ENCODE data around the gene AK4. TPM values are rescaled to one million over a fixed set of nuclear protein-coding genes. Genes with fewer than 3 reads are reported as not detected.

Gene AK4
- total RNA-seq, 3 donors from 2014 or later, result 18.2 to 47.3 (median 41.0) TPM

GRCh38 chr1:65211331-65211730 lies 63.3 kb downstream of the AK4 start:
- Histone ChIP-seq H3K9me3 (no peaks in the 10 kb centered on the region), H3K4me3 (no peak overlapping the region), H3K36me3 (no peaks in the 10 kb centered on the region), H3K27ac (no peak overlapping the region), H3K4me1 (peaks cover 0 to 4% of the 10 kb centered on the region in 2 donors), H3K27me3 (no peaks in the 10 kb centered on the region)
- intact Hi-C loops (cut with DNase I; ENCODE audit: low total_unique reads), result no loop called here
- no peak for DNase-seq (ENCODE audit: low spot score in 2 of 2)
- TF ChIP-seq POLR2A (IDR thresholded peaks at IDR 0.05) (no peak), CTCF (IDR thresholded peaks at IDR 0.05) (no peak), POLR2AphosphoS5 (IDR thresholded peaks at IDR 0.05) (no peak)

GRCh38 chr1:65213271-65214023 lies 65.4 kb downstream of the AK4 start:
- H3K27ac ChIP-seq, result no peak overlapping the region
- no peak for DNase-seq (ENCODE audit: low spot score in 2 of 2)
- TF ChIP-seq CTCF (IDR thresholded peaks at IDR 0.05) (no peak), POLR2AphosphoS5 (IDR thresholded peaks at IDR 0.05) (no peak), POLR2A (IDR thresholded peaks at IDR 0.05) (no peak)
- no peaks in the 10 kb centered on the region for H3K27me3 ChIP-seq
- H3K4me1 ChIP-seq, result peaks cover 0 to 4% of the 10 kb centered on the region in 2 donors
- no peaks in the 10 kb centered on the region for H3K9me3 ChIP-seq
- H3K4me3 ChIP-seq, result no peak overlapping the region
- H3K36me3 ChIP-seq, result no peaks in the 10 kb centered on the region
- intact Hi-C loops (cut with DNase I; ENCODE audit: low total_unique reads), result no loop called here

- no peak for DNase-seq (ENCODE audit: low spot score in 2 of 2)
- Histone ChIP-seq H3K4me1 (no peaks in the 10 kb centered on the region), H3K27me3 (no peaks in the 10 kb centered on the region), H3K4me3 (no peak overlapping the region), H3K36me3 (no peaks in the 10 kb centered on the region), H3K9me3 (no peaks in the 10 kb centered on the region), H3K27ac (no peak overlapping the region)
- intact Hi-C loops (cut with DNase I; ENCODE audit: low total_unique reads), result no loop called here
- no peak for TF ChIP-seq POLR2A (IDR thresholded peaks at IDR 0.05)
- TF ChIP-seq CTCF (IDR thresholded peaks at IDR 0.05), result no peak
- TF ChIP-seq POLR2AphosphoS5 (IDR thresholded peaks at IDR 0.05), result no peak
These were observed 66.5 kb downstream of the AK4 start for GRCh38 chr1:65214340-65215027.

GRCh38 chr1:65216989-65217388 lies 69.0 kb downstream of the AK4 start:
- intact Hi-C loops (cut with DNase I; ENCODE audit: low total_unique reads), result loop anchor here (2.0 kb wide), 1 partner anchor 24 kb away; no protein-coding TSS in a partner anchor
- Histone ChIP-seq H3K27ac (no peak overlapping the region), H3K36me3 (no peaks in the 10 kb centered on the region), H3K9me3 (no peaks in the 10 kb centered on the region), H3K4me1 (no peaks in the 10 kb centered on the region), H3K4me3 (no peak overlapping the region), H3K27me3 (no peaks in the 10 kb centered on the region)
- DNase-seq (ENCODE audit: low spot score in 2 of 2), result no peak
- TF ChIP-seq POLR2A (IDR thresholded peaks at IDR 0.05), result no peak
- TF ChIP-seq POLR2AphosphoS5 (IDR thresholded peaks at IDR 0.05), result no peak
- TF ChIP-seq CTCF (IDR thresholded peaks at IDR 0.05), result no peak

Measured in breast epithelium (tissue), 4 donors.